Vagina (tissue), 2 donors: ENCODE results near the gene ARMC6.

ENCODE experiments used
- POLR2A ChIP-seq, 2 donors: fragments of 450-650 bp; IDR thresholded peaks; one replicate each; pipeline ENCODE4 v1.6.1; 2017; ENCODE audit warnings: antibody characterized with exemption in 2 of 2, mild to moderate bottlenecking in 2 of 2, moderate library complexity in 2 of 2
- POLR2AphosphoS5 ChIP-seq, 2 donors: sonication (generic); formaldehyde crosslinking; IDR thresholded peaks; one replicate each; pipeline ENCODE4 v1.9.0; 2017; ENCODE audit warnings: antibody characterized with exemption in 2 of 2, mild to moderate bottlenecking in 2 of 2, low read depth in 1 of 2; ENCODE audit not compliant: insufficient read depth in 1 of 2
- TF ChIP-seq, protein P1 (sequence below), 3 experiments: fragments of 450-650 bp in 2 of 3; fragments of 200-600 bp in 1 of 3; sonication (generic) in 1 of 3; IDR thresholded peaks; one replicate each; pipeline ENCODE4 v1.5.1; 2017 to 2019; ENCODE audit warnings: antibody characterized with exemption in 3 of 3, mild to moderate bottlenecking in 2 of 3, moderate library complexity in 2 of 3

DNA sequence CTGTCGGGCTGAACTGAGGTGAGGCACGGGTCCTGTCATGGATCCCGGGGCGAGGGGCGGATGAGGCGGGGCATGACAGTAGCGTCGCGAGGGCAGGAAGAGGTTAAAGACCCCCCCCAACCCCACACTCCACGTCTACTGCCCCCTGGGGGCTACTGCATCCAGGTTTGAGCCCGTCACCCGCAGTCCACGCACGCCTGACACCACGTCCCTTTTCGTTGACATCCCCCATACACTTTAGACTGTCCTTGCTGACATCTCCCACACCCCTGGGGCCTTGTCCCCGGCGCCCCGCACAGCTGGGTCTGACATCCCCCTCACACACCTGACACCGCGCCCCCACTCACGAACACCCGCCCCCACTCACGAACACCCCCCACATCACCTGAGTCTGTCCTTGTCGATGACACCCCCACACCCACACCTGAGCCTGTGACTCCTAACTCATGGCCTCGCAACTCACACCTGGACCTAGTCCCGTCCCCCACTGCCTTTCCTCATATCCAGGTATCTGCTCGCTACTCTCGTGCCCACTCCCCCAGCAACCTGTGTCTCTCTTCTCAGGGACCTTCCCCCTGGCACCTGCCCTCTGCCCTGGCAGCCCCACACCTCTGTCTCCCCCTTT lies 30.8 kb downstream of the ARMC6 start:
- TF ChIP-seq, protein P1, sequence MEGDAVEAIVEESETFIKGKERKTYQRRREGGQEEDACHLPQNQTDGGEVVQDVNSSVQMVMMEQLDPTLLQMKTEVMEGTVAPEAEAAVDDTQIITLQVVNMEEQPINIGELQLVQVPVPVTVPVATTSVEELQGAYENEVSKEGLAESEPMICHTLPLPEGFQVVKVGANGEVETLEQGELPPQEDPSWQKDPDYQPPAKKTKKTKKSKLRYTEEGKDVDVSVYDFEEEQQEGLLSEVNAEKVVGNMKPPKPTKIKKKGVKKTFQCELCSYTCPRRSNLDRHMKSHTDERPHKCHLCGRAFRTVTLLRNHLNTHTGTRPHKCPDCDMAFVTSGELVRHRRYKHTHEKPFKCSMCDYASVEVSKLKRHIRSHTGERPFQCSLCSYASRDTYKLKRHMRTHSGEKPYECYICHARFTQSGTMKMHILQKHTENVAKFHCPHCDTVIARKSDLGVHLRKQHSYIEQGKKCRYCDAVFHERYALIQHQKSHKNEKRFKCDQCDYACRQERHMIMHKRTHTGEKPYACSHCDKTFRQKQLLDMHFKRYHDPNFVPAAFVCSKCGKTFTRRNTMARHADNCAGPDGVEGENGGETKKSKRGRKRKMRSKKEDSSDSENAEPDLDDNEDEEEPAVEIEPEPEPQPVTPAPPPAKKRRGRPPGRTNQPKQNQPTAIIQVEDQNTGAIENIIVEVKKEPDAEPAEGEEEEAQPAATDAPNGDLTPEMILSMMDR (IDR thresholded peaks at IDR 0.05) = no peak
- no peak for TF ChIP-seq POLR2A (IDR thresholded peaks at IDR 0.05)
- TF ChIP-seq POLR2AphosphoS5 (IDR thresholded peaks at IDR 0.05; ENCODE audit: insufficient read depth in 1 of 2, low read depth in 1 of 2) = no peak
